Head of caudate nucleus (tissue), 42 donors: Measurements from ENCODE around the gene MYO7A.

Experiments
- DNase-seq, 42 donors: peaks; one replicate each; pipeline versions ENCODE4 v3.0.0 to v3.0.0-alpha.2; 2020 to 2021; ENCODE audit warnings: mixed read lengths in 7 of 42
- intact Hi-C: fragments of 100-400 bp; cut with DNase I; formaldehyde crosslinking; loops from one replicate; pipeline ENCODE4 v1.15.0; 2022

The MYO7A gene

GRCh38 chr11:77200351-77201268, 72.6 kb downstream of the MYO7A start:
- intact Hi-C loops, result no loop called here
- peak in 7 of 42 donors; percentile 0 to 8 (median 3) for DNase-seq

- intact Hi-C loops, result no loop called here
- peak in 8 of 42 donors; percentile 3 to 22 (median 8) for DNase-seq
These were observed 73.3 kb downstream of the MYO7A start for GRCh38 chr11:77201370-77201769.

- intact Hi-C loops, result no loop called here
- DNase-seq, result peak in 13 of 42 donors; percentile 1 to 33 (median 8)
These were observed 74.2 kb downstream of the MYO7A start for GRCh38 chr11:77201991-77202841.

- intact Hi-C loops, result no loop called here
- DNase-seq, result peak in 9 of 42 donors; percentile 3 to 22 (median 7)
These were observed 75.2 kb downstream of the MYO7A start for GRCh38 chr11:77202941-77203900.

- peak in 10 of 42 donors; percentile 3 to 43 (median 14) for DNase-seq
- intact Hi-C loops, result no loop called here
These were observed 76.1 kb downstream of the MYO7A start for GRCh38 chr11:77203901-77204753.

- DNase-seq, result peak in 3 of 42 donors; percentile 3 to 5 (median 3)
- intact Hi-C loops, result no loop called here
These were observed 76.9 kb downstream of the MYO7A start for GRCh38 chr11:77204754-77205466.

- intact Hi-C loops, result no loop called here
- peak in 6 of 42 donors; percentile 3 to 43 (median 10) for DNase-seq
These were observed 77.6 kb downstream of the MYO7A start for GRCh38 chr11:77205467-77206263.

- DNase-seq, result peak in 3 of 42 donors; percentile 6 to 31 (median 7)
- intact Hi-C loops, result no loop called here
These were observed 78.4 kb downstream of the MYO7A start for GRCh38 chr11:77206264-77207018.

GRCh38 chr11:77207019-77207485, 79.0 kb downstream of the MYO7A start:
- DNase-seq, result peak in 4 of 42 donors; percentile 7 to 40 (median 38)
- intact Hi-C loops, result no loop called here

- DNase-seq, result peak in 3 of 42 donors; percentile 21 to 36 (median 29)
- intact Hi-C loops, result no loop called here
These were observed 79.7 kb downstream of the MYO7A start for GRCh38 chr11:77207618-77208313.

- peak in 1 of 42 donors; percentile 21 for DNase-seq
These were observed 80.5 kb downstream of the MYO7A start for GRCh38 chr11:77208535-77208934.

GRCh38 chr11:77209663-77210062, 81.6 kb downstream of the MYO7A start:
- intact Hi-C loops, result no loop called here
- DNase-seq, result no peak

More at GRCh38 chr11:77208535-77208934, 80.5 kb downstream of the MYO7A start:
- intact Hi-C loops, result no loop called here

GRCh38 chr11:77211040-77211451, 83.0 kb downstream of the MYO7A start:
- DNase-seq, result no peak
- intact Hi-C loops, result no loop called here

- intact Hi-C loops, result no loop called here
- DNase-seq, result no peak
These were observed 83.7 kb downstream of the MYO7A start for GRCh38 chr11:77211594-77212251.
